Osteocyte (in vitro differentiated cells): Measurements from ENCODE around the gene HGF. TPM values are rescaled to one million over a fixed set of nuclear protein-coding genes. Genes with fewer than 3 reads are reported as not detected.

Experiments used
- DNase-seq: peaks from one replicate; pipeline ENCODE4 v3.0.0; 2021; ENCODE audit warnings: mixed read lengths; ENCODE audit not compliant: unreplicated experiment; ENCODE audit errors: extremely low spot score
- H3K27ac Mint-ChIP-seq: one replicate; pipeline ENCODE4 v1.8.0; 2021; ENCODE audit warnings: mild to moderate bottlenecking, mixed read lengths; ENCODE audit not compliant: unreplicated experiment
- H3K27me3 Mint-ChIP-seq: one replicate; pipeline ENCODE4 v1.8.0; 2021; ENCODE audit warnings: mixed read lengths; ENCODE audit not compliant: unreplicated experiment
- H3K36me3 Mint-ChIP-seq: one replicate; pipeline ENCODE4 v1.8.0; 2021; ENCODE audit warnings: mixed read lengths; ENCODE audit not compliant: unreplicated experiment
- H3K4me1 Mint-ChIP-seq: one replicate; pipeline ENCODE4 v1.8.0; 2021; ENCODE audit warnings: mixed read lengths; ENCODE audit not compliant: unreplicated experiment
- H3K4me3 Mint-ChIP-seq: one replicate; pipeline ENCODE4 v1.8.0; 2021; ENCODE audit warnings: mild to moderate bottlenecking, moderate library complexity, mixed read lengths; ENCODE audit not compliant: unreplicated experiment
- H3K9me3 Mint-ChIP-seq: one replicate; pipeline ENCODE4 v1.8.0; 2021; ENCODE audit warnings: mixed read lengths; ENCODE audit not compliant: unreplicated experiment
- CTCF ChIP-seq: fragments of 200-600 bp; sonication (generic); IDR thresholded peaks from 2 replicates; pipeline ENCODE4 v1.5.0; 2021; ENCODE audit warnings: antibody characterized with exemption, mild to moderate bottlenecking, moderate library complexity
- total RNA-seq: library from RNA; stranded (reverse); gene quantifications from 2 replicates; pipeline ENCODE4 v1.2.1, GENCODE V29; 2021

The HGF gene
- total RNA-seq, 1 donor from 2014 or later, result 16.0 TPM

GRCh38 chr7:81719865-81720264 lies 50.0 kb downstream of the HGF start:
- Mint-ChIP-seq H3K27ac (no peak overlapping the region), H3K36me3 (peaks cover 20% of the 10 kb centered on the region), H3K9me3 (peaks cover 10% of the 10 kb centered on the region), H3K27me3 (no peaks in the 10 kb centered on the region), H3K4me3 (no peak overlapping the region), H3K4me1 (peaks cover 39% of the 10 kb centered on the region)
- no peak for TF ChIP-seq CTCF
- no peak for DNase-seq

GRCh38 chr7:81715984-81716588 lies 53.8 kb downstream of the HGF start:
- peaks cover 37% of the 10 kb centered on the region for H3K4me1 Mint-ChIP-seq

GRCh38 chr7:81714306-81714705 lies 55.5 kb downstream of the HGF start:
- H3K27me3 Mint-ChIP-seq, result no peaks in the 10 kb centered on the region
- no peak overlapping the region for H3K27ac Mint-ChIP-seq
- no peak for DNase-seq
- no peaks in the 10 kb centered on the region for H3K9me3 Mint-ChIP-seq
- H3K4me1 Mint-ChIP-seq, result peaks cover 41% of the 10 kb centered on the region
- no peak for TF ChIP-seq CTCF
- peaks cover 31% of the 10 kb centered on the region for H3K36me3 Mint-ChIP-seq
- H3K4me3 Mint-ChIP-seq, result no peak overlapping the region

More at GRCh38 chr7:81715984-81716588, 53.8 kb downstream of the HGF start:
- TF ChIP-seq CTCF, result peak; percentile 74
- Mint-ChIP-seq H3K4me3 (no peak overlapping the region), H3K27me3 (no peaks in the 10 kb centered on the region), H3K27ac (peak overlapping the region; percentile 59), H3K36me3 (peaks cover 26% of the 10 kb centered on the region), H3K9me3 (peaks cover 5% of the 10 kb centered on the region)
- no peak for DNase-seq

- Mint-ChIP-seq H3K4me1 (peaks cover 44% of the 10 kb centered on the region), H3K36me3 (peaks cover 42% of the 10 kb centered on the region), H3K4me3 (no peak overlapping the region), H3K9me3 (no peaks in the 10 kb centered on the region), H3K27ac (peak overlapping the region; percentile 13), H3K27me3 (no peaks in the 10 kb centered on the region)
- no peak for TF ChIP-seq CTCF
- DNase-seq, result no peak
Measured at GRCh38 chr7:81710751-81711150, 59.1 kb downstream of the HGF start.

GRCh38 chr7:81709836-81710235 lies 60.0 kb downstream of the HGF start:
- Mint-ChIP-seq H3K4me1 (peaks cover 46% of the 10 kb centered on the region), H3K9me3 (no peaks in the 10 kb centered on the region), H3K36me3 (peaks cover 42% of the 10 kb centered on the region), H3K27me3 (no peaks in the 10 kb centered on the region), H3K4me3 (no peak overlapping the region), H3K27ac (peak overlapping the region; percentile 44)
- DNase-seq, result no peak
- TF ChIP-seq CTCF, result no peak
